T-cell (primary cell): ENCODE data around the gene FILIP1L. TPM values are rescaled to one million over a fixed set of nuclear protein-coding genes. Genes with fewer than 3 reads are reported as not detected.

Experiments used
- ATAC-seq, 4 experiments: fragments of 200-7000 bp in 3 of 4; fragments of 150-1000 bp in 1 of 4; cut with Tn5 transposase; replicated peaks in 1 of 4; 1 replicate in 3 of 4; 2 replicates in 1 of 4; pipeline ENCODE4 v1.10.0; 2021; ENCODE audit warnings: moderate library complexity in 3 of 4, mild to moderate bottlenecking in 2 of 4, moderate number of reproducible peaks in 1 of 4
- CTCF ChIA-PET, 2 donors: fragments of 300-600 bp; sonication (Branson Sonifier 250); formaldehyde crosslinking; loops; one replicate each; lab custom pipeline; 2022; ENCODE audit warnings: antibody characterized with exemption in 2 of 2; lab: Charles Lee
- POLR2A ChIA-PET, 2 donors: fragments of 300-600 bp; sonication (Branson Sonifier 250); formaldehyde crosslinking; loops; one replicate each; lab custom pipeline; 2022; ENCODE audit warnings: antibody characterized with exemption in 2 of 2; lab: Charles Lee
- DNase-seq, 35 experiments: peaks; one replicate each; pipeline versions ENCODE4 v3.0.0 to v3.0.0-alpha.2; 2013 to 2023
- H3K27ac ChIP-seq: one replicate; pipeline ENCODE4 v1.5.1; 2013; ENCODE audit warnings: low read length
- H3K27me3 ChIP-seq, 2 experiments: replicated peaks in 1 of 2; 1 replicate in 1 of 2; 2 replicates in 1 of 2; pipeline versions ENCODE4 v1.6.1 to v1.7.0; 2013; ENCODE audit warnings: low read length in 1 of 2, mixed read lengths in 1 of 2; ENCODE audit not compliant: control insufficient read depth in 2 of 2, insufficient read depth in 2 of 2; ENCODE audit errors: extremely low read depth in 1 of 2
- H3K36me3 ChIP-seq, 2 donors: 1 replicate in 1 of 2; 2 replicates in 1 of 2; pipeline versions ENCODE4 v1.6.1 to v1.7.0; 2013; ENCODE audit warnings: low read length in 1 of 2; ENCODE audit not compliant: control insufficient read depth in 2 of 2, insufficient read depth in 1 of 2; ENCODE audit errors: extremely low read depth in 1 of 2
- H3K4me1 ChIP-seq, 2 experiments: 1 replicate in 1 of 2; 2 replicates in 1 of 2; pipeline versions ENCODE4 v1.6.1 to v1.7.0; 2013; ENCODE audit warnings: low read length in 2 of 2, mixed read lengths in 1 of 2; ENCODE audit not compliant: insufficient read depth in 2 of 2, control insufficient read depth in 1 of 2; ENCODE audit errors: extremely low read depth in 1 of 2
- H3K4me3 ChIP-seq, 2 donors: 1 replicate in 1 of 2; 2 replicates in 1 of 2; pipeline versions ENCODE4 v1.5.1 to v1.7.0; 2013; ENCODE audit warnings: mild to moderate bottlenecking in 2 of 2, low read length in 1 of 2, moderate library complexity in 1 of 2; ENCODE audit not compliant: control insufficient read depth in 1 of 2; ENCODE audit errors: extremely low read depth in 1 of 2
- H3K9me3 ChIP-seq: 2 replicates; pipeline ENCODE4 v1.7.0; 2013
- H3K27ac Mint-ChIP-seq, 2 donors: one replicate each; pipeline ENCODE4 v1.8.0; 2020 to 2021; ENCODE audit warnings: mild to moderate bottlenecking in 2 of 2, mixed read lengths in 2 of 2
- H3K27me3 Mint-ChIP-seq, 2 donors: one replicate each; pipeline ENCODE4 v1.8.0; 2021 to 2022; ENCODE audit warnings: mixed read lengths in 2 of 2
- H3K36me3 Mint-ChIP-seq: one replicate; pipeline ENCODE4 v1.8.0; 2021; ENCODE audit warnings: mixed read lengths
- H3K4me1 Mint-ChIP-seq, 3 donors: one replicate each; pipeline ENCODE4 v1.8.0; 2020 to 2022; ENCODE audit warnings: mixed read lengths in 3 of 3, mild to moderate bottlenecking in 1 of 3
- H3K4me3 Mint-ChIP-seq, 3 donors: one replicate each; pipeline ENCODE4 v1.8.0; 2020 to 2022; ENCODE audit warnings: mild to moderate bottlenecking in 3 of 3, mixed read lengths in 3 of 3, moderate library complexity in 3 of 3
- H3K9me3 Mint-ChIP-seq, 3 donors: one replicate each; pipeline ENCODE4 v1.8.0; 2020 to 2022; ENCODE audit warnings: mixed read lengths in 3 of 3
- WGBS: methylation state at CpG from one replicate; pipeline ENCODE4 v1.1.5; 2013; ENCODE audit warnings: missing lambda C conversion rate; ENCODE audit not compliant: insufficient coverage; 5-methylcytosine and 5-hydroxymethylcytosine counted together
- total RNA-seq, 35 experiments: library from RNA in 6 of 35; stranded (reverse) in 6 of 35; fragments of 120-200 nt in 1 of 35; gene quantifications; one replicate each; pipeline versions ENCODE4 v1.2.1 to v1.2.4 and lab custom pipeline; 2013 to 2026

The FILIP1L gene
- total RNA-seq, 5 donors from 2014 or later (not counting 1 experiment from before 2014, with no cell fraction given) = 0.10 to 0.38 (median 0.27) TPM; not detected in 1

DNA sequence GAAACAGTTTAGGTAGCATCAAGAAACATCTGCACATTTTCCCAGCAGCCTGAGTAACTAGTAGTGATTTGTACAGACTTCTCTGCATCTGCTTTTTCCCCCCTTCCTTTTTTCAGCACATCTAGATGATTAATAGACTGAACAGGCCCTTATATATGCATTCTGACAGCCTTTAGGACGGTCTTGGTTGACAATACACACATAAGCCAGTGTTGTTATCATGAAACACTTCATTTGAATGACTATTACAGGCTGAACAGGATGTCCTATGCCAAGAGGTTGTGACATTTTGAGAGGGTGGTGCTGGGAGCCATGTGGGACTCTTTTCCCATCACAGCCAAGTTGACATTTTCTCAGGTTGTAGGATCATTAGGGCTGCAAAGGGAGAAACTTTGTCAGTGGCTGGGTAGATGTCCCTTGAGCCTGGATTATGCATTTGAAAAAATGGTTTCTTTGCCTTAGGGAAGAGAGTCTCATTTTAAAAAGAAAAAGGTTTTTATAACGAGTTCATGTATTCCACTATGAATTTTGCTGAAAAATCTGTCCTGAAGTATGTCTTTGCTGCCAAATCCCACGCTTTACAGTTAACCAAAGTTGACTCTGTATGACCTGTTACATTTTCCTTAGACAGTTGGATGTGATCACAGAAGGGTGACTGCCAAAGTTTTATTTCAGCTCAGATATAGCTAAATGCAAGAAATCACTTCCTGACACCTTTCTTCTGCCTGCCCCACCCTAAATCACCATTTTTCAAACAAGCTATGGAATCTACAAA, 73.7 kb downstream of the FILIP1L start:
- ChIA-PET POLR2A (no interaction called here), CTCF (interaction anchor here in 1 of 2 donors (0.6 kb wide), 1 partner anchor 21 kb away, joined by 7 read pairs; no protein-coding TSS in a partner anchor)
- H3K9me3 Mint-ChIP-seq = no peaks in the 10 kb centered on the region
- 100% methylated on average over 2 of the region's 3 CpGs for WGBS
- H3K36me3 Mint-ChIP-seq = no peaks in the 10 kb centered on the region
- Histone ChIP-seq H3K27ac (no peak overlapping the region), H3K27me3 (no peaks in the 10 kb centered on the region), H3K36me3 (no peaks in the 10 kb centered on the region), H3K4me3 (no peak overlapping the region), H3K4me1 (no peaks in the 10 kb centered on the region), H3K9me3 (no peaks in the 10 kb centered on the region)
- H3K4me3 Mint-ChIP-seq = no peak overlapping the region
- ATAC-seq (no peak), DNase-seq (no peak)
- no peak overlapping the region for H3K27ac Mint-ChIP-seq
- peaks cover 0 to 2% (median 0%) of the 10 kb centered on the region in 3 donors for H3K4me1 Mint-ChIP-seq
- H3K27me3 Mint-ChIP-seq = no peaks in the 10 kb centered on the region

- Mint-ChIP-seq H3K9me3 (no peaks in the 10 kb centered on the region), H3K4me1 (no peaks in the 10 kb centered on the region), H3K27me3 (no peaks in the 10 kb centered on the region), H3K4me3 (no peak overlapping the region), H3K36me3 (no peaks in the 10 kb centered on the region), H3K27ac (no peak overlapping the region)
- Histone ChIP-seq H3K4me3 (no peak overlapping the region), H3K4me1 (no peaks in the 10 kb centered on the region), H3K36me3 (no peaks in the 10 kb centered on the region), H3K9me3 (no peaks in the 10 kb centered on the region), H3K27me3 (no peaks in the 10 kb centered on the region), H3K27ac (no peak overlapping the region)
- no peak for DNase-seq
- ChIA-PET POLR2A (no interaction called here), CTCF (no interaction called here)
- ATAC-seq = no peak
Measured at GRCh38 chr3:100039075-100039474, 75.2 kb downstream of the FILIP1L start.

DNA sequence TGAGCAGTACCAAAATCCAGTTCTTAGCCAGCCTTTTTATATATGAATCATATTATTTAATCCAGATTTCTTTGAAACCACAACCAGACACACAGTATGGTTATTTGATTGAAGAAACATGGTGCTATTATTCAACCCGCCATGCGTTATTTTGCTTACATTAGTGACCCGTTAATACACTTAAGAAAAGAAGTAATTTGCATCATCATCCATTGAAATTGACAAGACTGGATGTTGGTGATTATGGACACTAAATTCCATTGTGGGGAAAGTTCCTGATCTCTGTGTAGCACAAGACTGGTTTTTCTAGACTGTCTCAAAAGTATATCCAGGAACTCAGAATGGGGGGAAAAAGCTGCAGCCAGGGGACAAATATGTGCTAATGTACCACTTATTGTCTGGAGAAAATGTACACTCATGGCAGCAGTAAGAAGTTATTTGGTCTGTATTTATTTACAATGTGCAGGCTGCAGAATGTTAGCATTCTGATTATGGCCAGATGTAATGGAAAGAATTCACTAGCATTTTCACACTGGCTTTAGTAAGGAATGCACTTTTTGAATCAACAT, 80.3 kb downstream of the FILIP1L start:
- Mint-ChIP-seq H3K4me1 (no peaks in the 10 kb centered on the region), H3K27ac (no peak overlapping the region), H3K27me3 (no peaks in the 10 kb centered on the region), H3K9me3 (no peaks in the 10 kb centered on the region), H3K4me3 (no peak overlapping the region), H3K36me3 (peaks cover 14% of the 10 kb centered on the region)
- H3K9me3 ChIP-seq = no peaks in the 10 kb centered on the region
- H3K4me3 ChIP-seq = no peak overlapping the region
- POLR2A ChIA-PET = no interaction called here
- no CpG with 5 or more reads among the region's 3 CpGs for WGBS
- CTCF ChIA-PET = no interaction called here
- no peaks in the 10 kb centered on the region for H3K27me3 ChIP-seq
- H3K4me1 ChIP-seq = no peaks in the 10 kb centered on the region
- DNase-seq = no peak
- H3K27ac ChIP-seq = no peak overlapping the region
- H3K36me3 ChIP-seq = no peaks in the 10 kb centered on the region
- ATAC-seq = no peak

DNA sequence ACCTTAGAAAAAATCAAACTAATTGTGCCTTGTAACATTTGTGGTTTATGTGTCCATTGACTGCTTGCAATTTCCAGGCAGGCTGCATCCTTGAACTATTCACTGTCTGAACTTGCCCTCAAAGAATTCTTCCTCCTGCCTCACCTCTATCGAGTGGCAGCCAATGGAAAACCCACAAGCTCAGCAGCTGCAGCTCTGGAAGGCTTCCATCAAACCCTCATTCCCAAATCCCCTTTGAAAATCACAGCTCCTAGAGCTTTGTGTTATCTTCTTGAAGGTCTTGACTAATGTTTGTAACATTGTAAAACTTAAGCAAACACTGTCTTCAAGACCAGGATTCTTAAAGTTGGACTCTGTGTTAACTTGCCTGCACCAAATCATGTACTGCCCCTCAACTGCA, 81.1 kb downstream of the FILIP1L start:
- Histone ChIP-seq H3K4me1 (no peaks in the 10 kb centered on the region), H3K9me3 (no peaks in the 10 kb centered on the region), H3K4me3 (no peak overlapping the region), H3K36me3 (no peaks in the 10 kb centered on the region), H3K27me3 (no peaks in the 10 kb centered on the region), H3K27ac (no peak overlapping the region)
- Mint-ChIP-seq H3K9me3 (no peaks in the 10 kb centered on the region), H3K4me3 (no peak overlapping the region), H3K27me3 (no peaks in the 10 kb centered on the region), H3K36me3 (peaks cover 14% of the 10 kb centered on the region), H3K27ac (no peak overlapping the region), H3K4me1 (no peaks in the 10 kb centered on the region)
- DNase-seq (no peak), ATAC-seq (no peak)
- ChIA-PET CTCF (interaction anchor here in 1 of 2 donors (0.7 kb wide), 1 partner anchor 189 kb away, joined by 3 read pairs; no protein-coding TSS in a partner anchor), POLR2A (interaction anchor here in 1 of 2 donors (0.7 kb wide), 1 partner anchor 27 kb away, joined by 3 read pairs; no protein-coding TSS in a partner anchor)
- WGBS = 100% methylated on average over 1 of the region's 1 CpG

GRCh38 chr3:100032243-100032642, 82.1 kb downstream of the FILIP1L start:
- Histone ChIP-seq H3K27me3 (no peaks in the 10 kb centered on the region), H3K9me3 (no peaks in the 10 kb centered on the region), H3K4me1 (no peaks in the 10 kb centered on the region), H3K36me3 (no peaks in the 10 kb centered on the region), H3K27ac (no peak overlapping the region), H3K4me3 (no peak overlapping the region)
- H3K36me3 Mint-ChIP-seq = peaks cover 14% of the 10 kb centered on the region
- no peak overlapping the region for H3K27ac Mint-ChIP-seq
- no peak for DNase-seq
- CTCF ChIA-PET = no interaction called here
- no peaks in the 10 kb centered on the region for H3K27me3 Mint-ChIP-seq
- POLR2A ChIA-PET = no interaction called here
- 100% methylated on average over 1 of the region's 5 CpGs for WGBS
- no peaks in the 10 kb centered on the region for H3K9me3 Mint-ChIP-seq
- no peak overlapping the region for H3K4me3 Mint-ChIP-seq
- no peak for ATAC-seq
- no peaks in the 10 kb centered on the region for H3K4me1 Mint-ChIP-seq

DNA sequence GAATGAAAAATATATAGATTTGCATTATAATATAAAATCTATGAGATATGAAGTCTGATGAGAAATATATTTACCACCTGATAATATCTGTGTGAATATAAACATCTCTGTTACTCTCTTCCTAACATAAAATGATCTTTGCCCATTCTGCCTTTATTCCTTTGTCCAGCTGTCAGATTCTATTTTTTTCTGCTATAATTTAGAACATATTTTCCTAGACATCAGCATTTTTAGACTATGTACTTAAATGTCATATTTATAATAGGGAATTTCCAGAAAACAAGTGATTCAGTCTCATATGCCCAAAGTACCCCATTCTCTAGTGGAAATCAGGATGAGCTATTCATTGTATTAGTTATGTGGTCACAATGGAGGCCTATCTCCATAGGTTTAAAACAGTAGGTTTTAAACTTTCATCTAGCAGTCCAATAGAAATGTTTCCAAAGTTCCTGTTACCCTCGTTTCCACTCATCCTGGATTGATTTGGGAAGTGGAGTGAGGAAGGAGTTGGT, 83.3 kb downstream of the FILIP1L start:
- Mint-ChIP-seq H3K27ac (no peak overlapping the region), H3K27me3 (no peaks in the 10 kb centered on the region), H3K36me3 (peaks cover 14% of the 10 kb centered on the region), H3K4me3 (no peak overlapping the region), H3K9me3 (no peaks in the 10 kb centered on the region), H3K4me1 (no peaks in the 10 kb centered on the region)
- no peak overlapping the region for H3K27ac ChIP-seq
- H3K27me3 ChIP-seq = no peaks in the 10 kb centered on the region
- no peaks in the 10 kb centered on the region for H3K9me3 ChIP-seq
- H3K36me3 ChIP-seq = no peaks in the 10 kb centered on the region
- H3K4me1 ChIP-seq = no peaks in the 10 kb centered on the region
- WGBS = no CpG with 5 or more reads among the region's 1 CpG
- ChIA-PET POLR2A (no interaction called here), CTCF (interaction anchor here in 1 of 2 donors (1.0 kb wide), 1 partner anchor 15 kb away, joined by 3 read pairs; no protein-coding TSS in a partner anchor)
- ATAC-seq (no peak), DNase-seq (no peak)
- no peak overlapping the region for H3K4me3 ChIP-seq
